CD14-positive monocyte (primary cell): ENCODE data around the gene SCGB3A1. TPM values are rescaled to one million over a fixed set of nuclear protein-coding genes. Genes with fewer than 3 reads are reported as not detected.

ENCODE experiments used
- DNase-seq, 3 donors: peaks; one replicate each; pipeline ENCODE4 v3.0.0-alpha.2; 2011 to 2022
- H2AFZ ChIP-seq: 2 replicates; pipeline ENCODE4 v1.6.0; 2012; ENCODE audit warnings: mild to moderate bottlenecking, low read depth, low read length, inconsistent platforms; ENCODE audit not compliant: insufficient read depth, poor library complexity, severe bottlenecking
- H3K27ac ChIP-seq, 2 donors: 1 replicate in 1 of 2; 2 replicates in 1 of 2; pipeline ENCODE4 v1.5.1; 2012 to 2013; ENCODE audit warnings: low read length in 2 of 2, control low read depth in 1 of 2, inconsistent platforms in 1 of 2, low read depth in 1 of 2, mild to moderate bottlenecking in 1 of 2
- H3K27me3 ChIP-seq, 2 donors: one replicate each; pipeline versions ENCODE4 v1.6.0 to v1.6.1; 2011 to 2013; ENCODE audit warnings: low read length in 2 of 2; ENCODE audit not compliant: control insufficient read depth in 2 of 2, insufficient read depth in 2 of 2
- H3K36me3 ChIP-seq, 2 donors: replicated peaks in 1 of 2; 1 replicate in 1 of 2; 2 replicates in 1 of 2; pipeline versions ENCODE4 v1.5.1 to v1.6.1; 2012 to 2013; ENCODE audit warnings: low read length in 2 of 2, control low read depth in 1 of 2, inconsistent platforms in 1 of 2, mild to moderate bottlenecking in 1 of 2; ENCODE audit not compliant: insufficient read depth in 2 of 2, control insufficient read depth in 1 of 2
- H3K4me1 ChIP-seq, 2 donors: 1 replicate in 1 of 2; 2 replicates in 1 of 2; pipeline versions ENCODE4 v1.5.1 to v1.6.1; 2012 to 2013; ENCODE audit warnings: low read length in 2 of 2, control low read depth in 1 of 2, inconsistent platforms in 1 of 2, mild to moderate bottlenecking in 1 of 2, moderate library complexity in 1 of 2; ENCODE audit not compliant: insufficient read depth in 2 of 2, control insufficient read depth in 1 of 2
- H3K4me2 ChIP-seq: replicated peaks from 2 replicates; pipeline ENCODE3; 2012; ENCODE audit warnings: low read length, moderate library complexity, mild to moderate bottlenecking; ENCODE audit not compliant: poor library complexity, severe bottlenecking; ENCODE audit errors: extremely low read depth
- H3K4me3 ChIP-seq, 3 experiments: fragments of 200-600 bp in 1 of 3; sonication (generic) in 1 of 3; replicated peaks in 1 of 3; 1 replicate in 2 of 3; 2 replicates in 1 of 3; pipeline ENCODE4 v1.5.1; 2011 to 2013; ENCODE audit warnings: low read length in 3 of 3, mild to moderate bottlenecking in 3 of 3, control low read depth in 2 of 3, low read depth in 2 of 3, inconsistent platforms in 1 of 3, moderate library complexity in 1 of 3
- H3K79me2 ChIP-seq: 2 replicates; pipeline ENCODE4 v1.6.0; 2012; ENCODE audit warnings: mild to moderate bottlenecking, control low read depth, inconsistent platforms, low read length, moderate library complexity; ENCODE audit not compliant: insufficient read depth
- H3K9ac ChIP-seq: 2 replicates; pipeline ENCODE4 v1.6.0; 2017; ENCODE audit warnings: low read length, mild to moderate bottlenecking; ENCODE audit not compliant: insufficient read depth, poor library complexity, severe bottlenecking
- H3K9me3 ChIP-seq, 2 donors: replicated peaks in 1 of 2; 1 replicate in 1 of 2; 2 replicates in 1 of 2; pipeline versions ENCODE4 v1.5.1 to v1.6.1; 2012 to 2013; ENCODE audit warnings: low read length in 2 of 2, control low read depth in 1 of 2; ENCODE audit not compliant: control insufficient read depth in 1 of 2, insufficient read depth in 1 of 2
- H4K20me1 ChIP-seq: 2 replicates; pipeline ENCODE4 v1.6.0; 2012; ENCODE audit warnings: mild to moderate bottlenecking, low read length, control low read depth, moderate library complexity; ENCODE audit not compliant: insufficient read depth
- H3K27ac Mint-ChIP-seq, 7 donors: one replicate each; pipeline ENCODE4 v1.8.0; 2020; ENCODE audit warnings: mild to moderate bottlenecking in 7 of 7, mixed read lengths in 7 of 7, moderate library complexity in 6 of 7, inconsistent platforms in 2 of 7
- H3K27me3 Mint-ChIP-seq, 3 donors: one replicate each; pipeline ENCODE4 v1.8.0; 2021 to 2022; ENCODE audit warnings: low read depth in 3 of 3, mild to moderate bottlenecking in 3 of 3, mixed read lengths in 3 of 3, moderate library complexity in 3 of 3, inconsistent platforms in 1 of 3
- H3K36me3 Mint-ChIP-seq, 2 donors: one replicate each; pipeline ENCODE4 v1.8.0; 2020; ENCODE audit warnings: mixed read lengths in 2 of 2, inconsistent platforms in 1 of 2, mild to moderate bottlenecking in 1 of 2
- H3K4me1 Mint-ChIP-seq: one replicate; pipeline ENCODE4 v1.8.0; 2020; ENCODE audit warnings: mild to moderate bottlenecking, mixed read lengths
- H3K4me3 Mint-ChIP-seq, 2 donors: one replicate each; pipeline ENCODE4 v1.8.0; 2020; ENCODE audit warnings: mild to moderate bottlenecking in 2 of 2, mixed read lengths in 2 of 2, moderate library complexity in 1 of 2
- H3K9me3 Mint-ChIP-seq, 7 donors: one replicate each; pipeline ENCODE4 v1.8.0; 2020 to 2022; ENCODE audit warnings: mixed read lengths in 7 of 7, mild to moderate bottlenecking in 6 of 7, moderate library complexity in 6 of 7, inconsistent platforms in 2 of 7
- CTCF ChIP-seq: fragments of 200-600 bp; IDR thresholded peaks from one replicate; pipeline ENCODE4 v1.8.0; 2022; ENCODE audit warnings: antibody characterized with exemption, mild to moderate bottlenecking
- WGBS: methylation state at CpG from one replicate; pipeline ENCODE4 v1.1.5; 2013; ENCODE audit warnings: missing lambda C conversion rate; ENCODE audit not compliant: insufficient coverage; 5-methylcytosine and 5-hydroxymethylcytosine counted together
- intact Hi-C, 2 donors: fragments of 100-400 bp; cut with micrococcal nuclease; formaldehyde crosslinking; loops; one replicate each; pipeline versions ENCODE4 v1.15.0 to v1.15.1; 2023
- polyA plus RNA-seq, 3 donors: library from polyadenylated mRNA; depleted of rRNA in 1 of 3; unstranded in 2 of 3; stranded (reverse) in 1 of 3; fragments of 300-500 nt in 2 of 3; fragments of >200 nt in 1 of 3; fragmentation: Illumina TruSeq in 2 of 3; gene quantifications; 1 replicate in 2 of 3; 2 replicates in 1 of 3; pipeline ENCODE4 v1.2.3, GENCODE V29; 2012 to 2021

SCGB3A1 gene
- polyA plus RNA-seq, 3 donors: 0.49 to 0.83 (median 0.59) TPM

- Histone ChIP-seq H4K20me1 (no peaks in the 10 kb centered on the region), H3K4me2 (no peak overlapping the region), H3K27me3 (no peaks in the 10 kb centered on the region), H3K9me3 (no peaks in the 10 kb centered on the region), H3K9ac (no peak overlapping the region), H3K4me1 (no peaks in the 10 kb centered on the region), H3K4me3 (no peak overlapping the region), H3K36me3 (no peaks in the 10 kb centered on the region), H3K79me2 (no peaks in the 10 kb centered on the region), H2AFZ (no peak overlapping the region), H3K27ac (no peak overlapping the region)
- 94% methylated on average over 22 of the region's 22 CpGs for WGBS
- no peak overlapping the region for H3K4me3 Mint-ChIP-seq
- no peaks in the 10 kb centered on the region for H3K4me1 Mint-ChIP-seq
- H3K9me3 Mint-ChIP-seq: no peaks in the 10 kb centered on the region
- no peaks in the 10 kb centered on the region for H3K36me3 Mint-ChIP-seq
- H3K27me3 Mint-ChIP-seq: peaks cover 3 to 6% (median 4%) of the 10 kb centered on the region in 3 donors
- no peak for DNase-seq
- no peak overlapping the region for H3K27ac Mint-ChIP-seq
- intact Hi-C loops: no loop called here
- no peak for TF ChIP-seq CTCF
Observed at GRCh38 chr5:180630426-180630825, 39.1 kb upstream of the SCGB3A1 start.

- no peaks in the 10 kb centered on the region for H3K79me2 ChIP-seq
- no peaks in the 10 kb centered on the region for H4K20me1 ChIP-seq
- no peaks in the 10 kb centered on the region for H3K9me3 ChIP-seq
- no peaks in the 10 kb centered on the region for H3K36me3 ChIP-seq
- H3K27ac Mint-ChIP-seq: no peak overlapping the region
- no peak overlapping the region for H3K27ac ChIP-seq
- H3K27me3 Mint-ChIP-seq: peaks cover 3 to 6% (median 4%) of the 10 kb centered on the region in 3 donors
- H3K4me1 Mint-ChIP-seq: no peaks in the 10 kb centered on the region
- DNase-seq: no peak
- no peak overlapping the region for H3K4me3 Mint-ChIP-seq
- intact Hi-C loops: no loop called here
- H3K9me3 Mint-ChIP-seq: no peaks in the 10 kb centered on the region
- H3K4me1 ChIP-seq: no peaks in the 10 kb centered on the region
- H2AFZ ChIP-seq: no peak overlapping the region
- TF ChIP-seq CTCF: no peak
- no peaks in the 10 kb centered on the region for H3K36me3 Mint-ChIP-seq
- H3K9ac ChIP-seq: no peak overlapping the region
- no peak overlapping the region for H3K4me3 ChIP-seq
- 96% methylated on average over 22 of the region's 25 CpGs for WGBS
- H3K27me3 ChIP-seq: no peaks in the 10 kb centered on the region
- no peak overlapping the region for H3K4me2 ChIP-seq
Observed at GRCh38 chr5:180629831-180630382, 38.6 kb upstream of the SCGB3A1 start.
